A673 (cell line): ENCODE measurements around the gene TMA7B. TPM values are rescaled to one million over a fixed set of nuclear protein-coding genes. Genes with fewer than 3 reads are reported as not detected.

Experiments
- BruUV-seq: library from RNA; stranded (reverse); fragments of 400-500 nt; replicated peaks from 2 replicates; lab custom pipeline; 2021; lab: Mats Ljungman, UMichigan
- CTCF ChIA-PET: fragments of 300-600 bp; sonication (Branson Sonifier 250); formaldehyde crosslinking; loops from one replicate; lab custom pipeline; 2022; ENCODE audit warnings: antibody characterized with exemption; lab: Charles Lee
- POLR2A ChIA-PET: fragments of 300-600 bp; sonication (Branson Sonifier 250); formaldehyde crosslinking; loops from one replicate; lab custom pipeline; 2022; ENCODE audit warnings: antibody characterized with exemption; ENCODE audit not compliant: low non-redundant PET; lab: Charles Lee
- DNase-seq: peaks from one replicate; pipeline ENCODE4 v3.0.0-alpha.2; 2015; ENCODE audit warnings: low spot score
- H3K27ac ChIP-seq: fragments of 200-600 bp; sonication (generic); 2 replicates; pipeline ENCODE4 v1.5.1; 2016; ENCODE audit warnings: mixed run types, low read depth, mild to moderate bottlenecking, mixed read lengths, antibody characterized with exemption, low read length; ENCODE audit not compliant: poor library complexity, severe bottlenecking
- H3K27me3 ChIP-seq: fragments of 200-600 bp; sonication (generic); replicated peaks from 2 replicates; pipeline ENCODE4 v1.6.1; 2017; ENCODE audit warnings: mixed run types, low read depth, mild to moderate bottlenecking, mixed read lengths, antibody characterized with exemption, low read length; ENCODE audit not compliant: insufficient read depth, poor library complexity
- H3K36me3 ChIP-seq: fragments of 200-600 bp; sonication (generic); 2 replicates; pipeline ENCODE4 v1.6.1; 2016; ENCODE audit warnings: mixed run types, mild to moderate bottlenecking, mixed read lengths, antibody characterized with exemption, low read length; ENCODE audit not compliant: insufficient read depth, poor library complexity, severe bottlenecking
- H3K4me1 ChIP-seq: fragments of 200-600 bp; sonication (generic); 2 replicates; pipeline ENCODE4 v1.6.1; 2017; ENCODE audit warnings: mixed run types, mild to moderate bottlenecking, mixed read lengths, antibody characterized with exemption, low read length; ENCODE audit not compliant: insufficient read depth, poor library complexity, severe bottlenecking
- H3K4me3 ChIP-seq: fragments of 200-600 bp; sonication (generic); 2 replicates; pipeline ENCODE4 v1.5.1; 2016; ENCODE audit warnings: low read depth, mixed run types, mild to moderate bottlenecking, mixed read lengths, low read length; ENCODE audit not compliant: poor library complexity, severe bottlenecking
- H3K9me3 ChIP-seq: fragments of 200-600 bp; sonication (generic); 2 replicates; pipeline ENCODE4 v1.6.1; 2016; ENCODE audit warnings: mixed run types, low read depth, mild to moderate bottlenecking, mixed read lengths, antibody characterized with exemption, low read length; ENCODE audit not compliant: poor library complexity, severe bottlenecking
- CTCF ChIP-seq: fragments of 300-800, 200-600 bp; sonication (generic); conservative IDR thresholded peaks from 2 replicates; pipeline ENCODE4 v1.5.1; 2017; ENCODE audit warnings: low read depth, mild to moderate bottlenecking, antibody characterized with exemption, low read length, moderate library complexity, mixed read lengths
- EZH2 ChIP-seq: fragments of 200-600 bp; sonication (generic); IDR thresholded peaks from 2 replicates; pipeline ENCODE4 v1.6.1; 2017; ENCODE audit warnings: borderline replicate concordance, low read depth, mild to moderate bottlenecking, mixed read lengths, antibody characterized with exemption, low read length; ENCODE audit not compliant: poor library complexity, severe bottlenecking
- intact Hi-C: fragments of 100-400 bp; cut with micrococcal nuclease; formaldehyde crosslinking; loops from one replicate; pipeline ENCODE4 v1.10.0; 2022; ENCODE audit not compliant: unreplicated experiment
- total RNA-seq: library from RNA; stranded (reverse); gene quantifications from 2 replicates; pipeline ENCODE4 v1.2.3, GENCODE V29; 2021

The TMA7B gene
- total RNA-seq, 1 experiment from 2014 or later: not detected

GRCh38 chr22:40008726-40009291 lies 48.6 kb downstream of the TMA7B start:
- no peak for DNase-seq
- TF ChIP-seq EZH2 (no peak), CTCF (no peak)
- Histone ChIP-seq H3K27me3 (peaks cover 60% of the 10 kb centered on the region), H3K9me3 (no peaks in the 10 kb centered on the region), H3K4me1 (no peaks in the 10 kb centered on the region), H3K36me3 (no peaks in the 10 kb centered on the region), H3K27ac (no peak overlapping the region), H3K4me3 (no peak overlapping the region)
- ChIA-PET CTCF (no interaction called here), POLR2A (no interaction called here)
- BruUV-seq: no TSS peak
- intact Hi-C loops: no loop called here

DNA sequence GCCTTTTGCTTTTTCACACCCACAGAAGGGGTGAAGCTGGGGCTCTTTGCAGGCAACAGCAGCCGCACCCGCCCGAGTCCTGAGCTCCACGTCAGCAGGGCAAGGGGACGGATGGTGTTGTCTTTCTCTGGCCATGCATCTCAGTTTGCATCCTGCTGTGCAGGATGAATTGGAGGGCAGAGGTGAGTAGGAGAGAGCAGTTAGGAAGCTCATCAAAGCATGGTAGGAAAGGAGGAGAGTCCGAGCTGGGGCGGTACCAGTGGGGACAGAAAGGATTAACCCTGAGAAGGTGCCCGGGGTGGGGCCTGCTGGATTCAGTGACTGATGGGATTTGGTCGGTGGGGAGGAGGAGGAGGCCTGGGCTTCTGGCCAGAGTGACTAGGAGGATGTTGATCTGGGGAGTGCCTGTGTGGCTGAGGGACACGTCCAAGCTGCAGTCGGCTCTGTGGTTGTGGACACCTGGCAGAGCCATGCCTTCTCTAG lies 49.1 kb downstream of the TMA7B start:
- Histone ChIP-seq H3K4me1 (no peaks in the 10 kb centered on the region), H3K4me3 (no peak overlapping the region), H3K36me3 (no peaks in the 10 kb centered on the region), H3K27me3 (peaks cover 65% of the 10 kb centered on the region), H3K9me3 (no peaks in the 10 kb centered on the region), H3K27ac (no peak overlapping the region)
- no TSS peak for BruUV-seq
- intact Hi-C loops: no loop called here
- no peak for DNase-seq
- ChIA-PET CTCF (interaction anchor here (0.6 kb wide), 1 partner anchor 473 kb away, joined by 4 read pairs; no protein-coding TSS in a partner anchor), POLR2A (no interaction called here)
- TF ChIP-seq EZH2: no peak
- no peak for TF ChIP-seq CTCF

DNA sequence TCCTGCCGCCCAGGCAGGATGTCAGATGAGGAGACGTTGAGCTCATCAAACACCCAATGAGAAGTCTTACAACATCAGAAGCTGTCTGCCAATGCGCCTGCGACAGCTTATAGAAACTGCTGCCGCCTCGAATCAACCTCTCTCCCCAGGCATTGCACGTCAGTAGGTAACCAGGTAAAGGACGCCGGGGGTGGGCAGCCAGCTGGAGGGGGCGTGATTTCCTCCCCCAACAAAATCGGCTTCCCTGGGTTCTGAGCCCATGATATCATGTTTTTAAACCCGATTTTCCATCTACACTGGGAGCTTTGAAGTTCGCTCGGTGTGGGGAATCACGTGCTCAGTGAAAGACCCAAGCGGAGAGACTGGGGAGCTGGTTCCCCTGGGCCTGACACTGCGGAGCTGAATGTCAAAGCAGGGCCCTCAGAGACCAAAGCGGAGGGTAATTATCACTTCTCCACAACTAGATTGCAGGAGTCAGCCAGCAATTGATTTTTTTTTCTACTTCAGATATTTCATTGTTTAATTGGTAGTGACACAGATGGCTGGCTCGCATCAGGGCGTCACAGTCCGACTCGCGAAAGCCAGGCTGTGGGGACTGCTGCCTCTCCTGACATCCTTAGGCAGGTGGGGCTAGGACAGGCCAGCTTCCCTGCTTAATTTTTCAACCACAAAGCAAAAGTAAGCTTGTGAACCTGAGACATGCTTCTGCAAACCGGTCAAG lies 49.9 kb downstream of the TMA7B start:
- no peak for DNase-seq
- no peak overlapping the region for H3K4me3 ChIP-seq
- peaks cover 68% of the 10 kb centered on the region for H3K27me3 ChIP-seq
- CTCF ChIA-PET: interaction anchor here (0.6 kb wide), 1 partner anchor 473 kb away, joined by 4 read pairs; no protein-coding TSS in a partner anchor
- no peaks in the 10 kb centered on the region for H3K4me1 ChIP-seq
- H3K9me3 ChIP-seq: no peaks in the 10 kb centered on the region
- no TSS peak for BruUV-seq
- no peaks in the 10 kb centered on the region for H3K36me3 ChIP-seq
- H3K27ac ChIP-seq: no peak overlapping the region
- intact Hi-C loops: no loop called here
- no peak for TF ChIP-seq EZH2
- TF ChIP-seq CTCF: no peak
- POLR2A ChIA-PET: no interaction called here
